GM20431 (cell line): Measurements from ENCODE around the gene B4GALT6.

ENCODE experiments used
- in situ Hi-C: fragments of 300-500 bp; cut with MseI, MboI; formaldehyde crosslinking; loops from one replicate; pipeline ENCODE4 v1.15.0; 2020; ENCODE audit warnings: low sequenced_read_pairs; ENCODE audit not compliant: unreplicated experiment

Gene B4GALT6

GRCh38 chr18:31666055-31666454 lies 18.3 kb downstream of the B4GALT6 start:
- in situ Hi-C loops: no loop called here

DNA sequence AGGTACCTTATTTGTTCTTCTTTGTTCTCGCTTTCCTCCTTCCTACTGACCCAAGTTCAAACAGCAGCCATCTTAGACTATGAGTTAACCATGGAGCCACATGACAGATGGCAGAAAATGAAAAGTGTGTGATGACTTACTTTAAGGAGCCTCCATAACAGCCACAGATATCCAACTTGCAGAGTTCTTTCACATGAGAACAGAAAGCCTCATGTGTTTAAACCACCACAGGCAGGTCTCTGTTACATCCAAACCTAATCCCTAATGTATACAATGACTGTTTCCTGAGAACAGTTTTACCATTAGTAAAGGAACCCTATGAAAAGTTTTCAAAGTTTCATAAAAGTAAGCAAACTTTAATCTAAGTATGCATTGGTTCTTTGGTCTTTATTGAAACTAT lies 20.3 kb downstream of the B4GALT6 start:
- in situ Hi-C loops: no loop called here

DNA sequence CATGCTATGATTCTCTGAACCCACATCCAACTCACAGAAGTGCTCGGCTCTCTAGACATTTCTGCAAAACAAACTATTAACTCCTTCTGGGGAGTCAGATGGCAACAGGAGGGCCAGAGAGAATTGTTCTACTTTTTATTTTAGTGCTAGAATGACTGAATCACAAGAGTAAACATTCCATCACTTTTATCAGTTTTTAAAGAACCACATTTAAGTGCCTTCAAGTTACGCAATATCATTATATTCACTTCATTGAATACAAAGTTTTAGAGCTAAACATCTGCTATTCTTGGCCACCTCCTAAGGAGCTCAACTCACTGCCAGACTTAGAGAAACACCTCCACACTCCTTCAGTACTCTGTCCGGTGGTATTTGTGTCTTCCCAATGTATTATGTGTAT lies 22.4 kb downstream of the B4GALT6 start:
- in situ Hi-C loops: no loop called here

DNA sequence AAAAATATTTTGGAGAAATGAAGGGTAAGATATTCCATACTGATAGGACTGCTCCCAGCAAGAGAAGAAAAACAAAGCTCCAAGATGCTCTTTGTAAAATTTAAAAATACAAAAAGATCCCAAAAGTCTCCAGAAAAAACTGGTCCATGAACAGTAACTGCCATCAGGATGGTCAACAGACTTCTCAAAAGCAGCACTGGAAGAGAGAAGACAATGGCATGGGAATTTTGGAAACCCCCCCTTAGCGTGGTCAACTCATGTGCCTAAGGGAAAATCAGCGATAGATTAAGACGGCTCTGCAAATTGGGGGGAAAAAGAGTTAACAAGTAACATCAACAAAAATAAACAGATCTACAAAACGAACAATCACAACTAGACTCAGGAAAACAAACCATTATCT lies 23.6 kb downstream of the B4GALT6 start:
- in situ Hi-C loops: no loop called here

DNA sequence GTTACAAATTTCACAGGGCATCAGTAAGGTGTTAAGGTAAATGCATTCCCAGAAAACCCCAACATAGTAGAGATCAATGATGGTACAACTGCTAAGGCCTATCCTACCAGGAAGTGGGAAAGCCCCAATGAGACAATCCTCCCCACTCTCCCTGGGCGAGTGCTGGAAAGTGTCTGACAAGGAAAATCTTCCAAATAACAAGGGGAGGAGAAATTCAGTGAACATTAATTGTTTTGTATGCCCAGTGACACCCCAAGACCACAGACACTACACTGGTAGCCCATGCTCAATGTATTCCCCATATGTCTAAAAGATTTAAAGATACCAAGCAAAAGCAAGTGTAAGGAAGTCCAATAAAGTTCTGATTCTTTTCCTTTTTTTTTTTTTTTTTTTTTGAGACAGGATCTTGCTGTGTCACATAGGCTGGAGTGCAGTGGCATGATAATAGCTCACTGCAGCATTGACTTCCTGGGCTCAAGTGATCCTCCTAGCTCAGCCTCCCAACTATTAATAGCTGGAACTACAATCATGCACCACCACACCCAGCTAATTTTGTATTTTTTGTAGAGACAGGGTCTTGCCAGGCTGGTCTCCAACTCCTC lies 24.7 kb downstream of the B4GALT6 start:
- in situ Hi-C loops: no loop called here

DNA sequence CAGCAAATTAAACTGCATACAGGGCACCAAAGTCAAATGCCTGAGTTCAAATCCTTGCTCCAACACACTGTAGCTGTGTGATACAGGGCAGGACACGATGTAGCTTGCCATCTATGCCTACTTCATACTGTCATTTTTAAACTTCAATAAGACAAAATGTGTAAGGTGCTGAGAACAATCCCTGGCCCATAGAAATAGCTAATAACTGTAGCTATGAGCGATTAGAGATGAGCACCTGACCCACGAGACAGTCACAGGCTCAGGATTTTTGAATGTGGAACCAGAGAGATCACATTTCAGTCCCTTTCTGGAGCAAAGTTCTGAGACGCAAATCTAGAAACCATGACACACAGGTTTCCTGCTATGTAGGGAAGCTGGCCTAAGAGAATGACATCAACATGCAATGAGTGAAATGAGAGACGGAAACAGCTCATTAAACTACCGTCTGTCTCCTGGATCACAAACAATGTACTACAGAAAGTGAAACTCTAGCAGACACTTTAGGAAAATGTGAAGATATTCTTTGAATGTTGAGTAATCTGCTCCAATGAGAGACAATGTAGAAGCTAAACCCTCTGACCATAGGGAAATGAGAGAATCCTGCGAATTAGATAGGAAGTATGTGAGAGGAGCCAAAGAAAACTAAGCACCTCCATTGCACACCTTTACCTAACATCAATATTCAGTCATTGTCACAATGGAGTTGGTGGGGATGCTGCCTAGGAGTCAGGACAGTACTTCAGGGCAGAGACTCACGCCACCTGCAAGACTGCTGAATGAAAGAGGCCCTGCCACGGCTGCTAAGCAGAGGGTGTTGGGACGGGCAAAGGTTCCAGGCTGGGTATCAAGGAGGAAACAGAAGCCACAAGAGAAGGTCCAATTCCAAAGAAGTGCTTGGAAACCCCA lies 25.5 kb downstream of the B4GALT6 start:
- in situ Hi-C loops: no loop called here

DNA sequence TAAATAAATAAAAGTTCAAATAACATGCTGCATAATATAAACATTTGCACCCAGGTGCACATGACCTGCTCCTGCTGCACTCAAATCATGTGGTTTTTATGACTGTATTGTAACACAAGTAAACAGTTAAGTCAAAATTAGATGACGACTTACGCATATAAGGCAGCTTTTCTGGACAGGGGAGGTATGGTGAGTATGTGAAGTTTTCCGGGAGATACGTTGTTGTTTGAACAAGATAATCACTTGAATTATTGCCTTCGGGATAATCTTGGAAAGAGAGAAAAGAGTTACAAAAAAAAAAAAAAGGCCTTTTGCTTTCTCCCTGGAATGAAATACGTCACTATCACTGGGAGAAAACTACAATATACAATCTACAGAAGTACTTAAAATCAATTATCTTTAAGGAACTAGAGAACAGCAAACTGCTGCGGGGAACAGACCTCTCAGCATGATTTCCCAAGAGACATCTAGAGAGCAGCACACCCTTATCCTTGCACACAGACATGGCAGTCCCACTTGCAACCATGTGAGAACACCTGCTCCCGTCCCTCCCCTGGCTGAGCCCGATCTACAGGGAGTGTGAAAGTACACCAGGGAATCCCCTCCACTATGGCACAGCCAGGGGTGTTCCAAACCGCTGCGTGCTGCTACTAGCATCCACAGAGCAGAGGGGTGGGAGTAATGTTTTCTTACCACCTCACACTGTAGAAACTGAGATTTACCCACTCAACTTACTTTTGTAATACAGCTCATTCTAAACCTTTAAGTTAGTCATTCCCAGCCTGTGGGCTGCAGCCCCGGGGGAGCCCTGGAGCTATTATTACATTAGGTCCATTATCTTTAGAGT lies 26.3 kb downstream of the B4GALT6 start:
- in situ Hi-C loops: no loop called here

GRCh38 chr18:31656754-31657153 lies 27.6 kb downstream of the B4GALT6 start:
- in situ Hi-C loops: no loop called here

- in situ Hi-C loops: no loop called here
Measured at GRCh38 chr18:31655354-31655753, 29.0 kb downstream of the B4GALT6 start.

- in situ Hi-C loops: no loop called here
Measured at GRCh38 chr18:31652877-31653276, 31.5 kb downstream of the B4GALT6 start.

- in situ Hi-C loops: no loop called here
Measured at GRCh38 chr18:31652357-31652756, 32.0 kb downstream of the B4GALT6 start.

- in situ Hi-C loops: no loop called here
Measured at GRCh38 chr18:31651369-31651768, 33.0 kb downstream of the B4GALT6 start.

- in situ Hi-C loops: no loop called here
Measured at GRCh38 chr18:31649978-31650719, 34.2 kb downstream of the B4GALT6 start.

- in situ Hi-C loops: no loop called here
Measured at GRCh38 chr18:31649449-31649848, 34.9 kb downstream of the B4GALT6 start.

DNA sequence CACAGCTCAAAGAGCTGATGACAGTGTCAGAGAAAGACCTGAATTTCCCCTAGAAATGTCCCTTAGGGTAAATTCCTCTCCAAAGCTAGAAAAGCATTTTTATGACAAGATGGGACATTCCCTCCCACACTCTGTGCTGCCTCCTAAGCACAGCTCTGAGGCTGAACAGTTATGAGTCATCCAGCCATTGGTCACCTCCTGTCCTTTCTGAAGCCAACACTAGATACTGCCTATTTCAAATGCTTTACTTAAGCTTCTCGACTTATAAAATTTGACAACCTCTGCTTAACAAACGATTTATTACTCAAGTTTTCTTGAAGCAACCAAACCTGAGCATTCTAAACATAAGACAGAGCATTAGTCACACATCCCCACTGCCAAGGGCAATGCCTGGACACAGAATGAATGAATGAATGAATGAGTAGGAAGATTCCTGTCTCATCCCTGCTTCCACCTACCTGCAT lies 35.4 kb downstream of the B4GALT6 start:
- in situ Hi-C loops: no loop called here

DNA sequence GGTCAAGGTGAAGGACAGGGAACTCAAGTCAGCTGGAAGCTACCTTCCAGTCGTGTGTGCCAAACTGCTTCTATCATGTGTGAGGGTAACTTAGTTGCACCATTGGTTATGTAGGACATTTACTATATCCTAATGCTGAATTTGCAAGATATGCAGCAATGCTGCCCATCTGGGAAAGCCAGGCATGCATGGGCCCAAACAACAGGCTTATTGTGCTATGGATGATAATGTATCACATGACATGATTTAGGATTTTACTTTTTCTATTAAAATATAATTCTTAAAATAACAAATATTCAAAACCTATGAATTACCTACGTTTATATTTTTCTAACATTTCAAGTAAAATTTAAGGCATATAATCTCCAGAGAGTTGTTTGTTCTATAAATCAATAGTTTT lies 35.9 kb downstream of the B4GALT6 start:
- in situ Hi-C loops: no loop called here

GRCh38 chr18:31647127-31647753 lies 37.1 kb downstream of the B4GALT6 start:
- in situ Hi-C loops: no loop called here

DNA sequence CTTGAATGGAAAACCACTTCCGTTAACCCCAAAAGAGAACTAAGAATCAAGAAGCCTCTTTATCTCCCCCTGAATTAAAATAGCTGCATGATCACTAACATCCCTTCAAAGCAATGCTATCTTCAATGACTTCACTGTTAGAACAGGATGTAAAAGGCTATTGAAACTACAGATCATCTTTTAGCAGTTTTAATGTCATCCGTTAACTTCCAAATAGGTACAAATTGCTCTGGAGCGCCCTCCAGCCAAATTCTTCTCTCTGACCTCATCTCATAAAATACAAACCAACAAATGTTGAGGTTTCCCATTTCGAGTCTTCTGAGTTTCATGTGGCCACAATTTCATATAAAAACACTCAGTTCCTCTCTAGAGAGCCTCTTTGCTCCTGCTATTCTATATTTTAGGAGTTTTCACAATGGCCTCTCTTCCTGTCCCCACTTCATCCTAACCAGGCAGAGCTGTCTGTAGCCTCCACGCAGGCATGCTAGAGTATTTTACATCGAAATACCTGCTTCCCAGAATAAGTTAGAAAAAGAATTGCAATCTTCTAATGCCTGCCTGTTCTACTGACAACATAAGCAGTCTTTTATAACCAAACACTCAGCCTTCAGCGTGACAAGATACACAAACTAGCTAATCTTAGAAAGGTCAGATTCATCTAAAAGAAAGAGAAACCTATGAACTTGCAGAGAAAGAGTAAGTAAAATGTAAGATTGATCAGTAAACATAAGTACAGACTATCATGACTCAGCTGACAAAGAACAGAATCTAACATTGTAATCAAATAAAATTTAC lies 37.9 kb downstream of the B4GALT6 start:
- in situ Hi-C loops: no loop called here

- in situ Hi-C loops: no loop called here
Measured at GRCh38 chr18:31645411-31645810, 39.0 kb downstream of the B4GALT6 start.
